CD4-positive, alpha-beta T cell treated with Interleukin-6 for 4 hours (primary cell): ENCODE measurements around the gene BRMS1L.

ENCODE experiments used
- DNase-seq: peaks from one replicate; pipeline ENCODE4 v3.0.0-alpha.2; 2020; ENCODE audit warnings: mixed read lengths

Gene BRMS1L

GRCh38 chr14:35866595-35867279 is 40.6 kb downstream of the BRMS1L start:
- DNase-seq: no peak

GRCh38 chr14:35867280-35867629 is 41.1 kb downstream of the BRMS1L start:
- DNase-seq: no peak

- DNase-seq: no peak
These were observed 49.2 kb downstream of the BRMS1L start for GRCh38 chr14:35875296-35875695.

GRCh38 chr14:35877276-35877675 is 51.1 kb downstream of the BRMS1L start:
- no peak for DNase-seq

GRCh38 chr14:35878272-35879150 is 52.4 kb downstream of the BRMS1L start:
- DNase-seq: no peak

GRCh38 chr14:35879151-35879648 is 53.1 kb downstream of the BRMS1L start:
- DNase-seq: no peak

GRCh38 chr14:35879654-35880249 is 53.6 kb downstream of the BRMS1L start:
- no peak for DNase-seq

- no peak for DNase-seq
These were observed 55.1 kb downstream of the BRMS1L start for GRCh38 chr14:35881280-35881679.

- peak; percentile 29 for DNase-seq
These were observed 57.6 kb downstream of the BRMS1L start for GRCh38 chr14:35883677-35884293.

GRCh38 chr14:35890308-35890707 is 64.2 kb downstream of the BRMS1L start:
- DNase-seq: no peak

GRCh38 chr14:35895256-35895655 is 69.1 kb downstream of the BRMS1L start:
- no peak for DNase-seq

- DNase-seq: no peak
These were observed 71.5 kb downstream of the BRMS1L start for GRCh38 chr14:35897616-35898111.

GRCh38 chr14:35898217-35898775 is 72.2 kb downstream of the BRMS1L start:
- DNase-seq: no peak

GRCh38 chr14:35900741-35901140 is 74.6 kb downstream of the BRMS1L start:
- DNase-seq: no peak

- DNase-seq: no peak
These were observed 83.5 kb downstream of the BRMS1L start for GRCh38 chr14:35909665-35910064.

GRCh38 chr14:35910191-35910590 is 84.1 kb downstream of the BRMS1L start:
- no peak for DNase-seq

GRCh38 chr14:35911097-35911496 is 85.0 kb downstream of the BRMS1L start:
- DNase-seq: no peak

- no peak for DNase-seq
These were observed 89.0 kb downstream of the BRMS1L start for GRCh38 chr14:35915185-35915584.

- DNase-seq: no peak
These were observed 89.6 kb downstream of the BRMS1L start for GRCh38 chr14:35915775-35916174.
